ENCODE results near the gene BRD9.

The BRD9 gene

DNA sequence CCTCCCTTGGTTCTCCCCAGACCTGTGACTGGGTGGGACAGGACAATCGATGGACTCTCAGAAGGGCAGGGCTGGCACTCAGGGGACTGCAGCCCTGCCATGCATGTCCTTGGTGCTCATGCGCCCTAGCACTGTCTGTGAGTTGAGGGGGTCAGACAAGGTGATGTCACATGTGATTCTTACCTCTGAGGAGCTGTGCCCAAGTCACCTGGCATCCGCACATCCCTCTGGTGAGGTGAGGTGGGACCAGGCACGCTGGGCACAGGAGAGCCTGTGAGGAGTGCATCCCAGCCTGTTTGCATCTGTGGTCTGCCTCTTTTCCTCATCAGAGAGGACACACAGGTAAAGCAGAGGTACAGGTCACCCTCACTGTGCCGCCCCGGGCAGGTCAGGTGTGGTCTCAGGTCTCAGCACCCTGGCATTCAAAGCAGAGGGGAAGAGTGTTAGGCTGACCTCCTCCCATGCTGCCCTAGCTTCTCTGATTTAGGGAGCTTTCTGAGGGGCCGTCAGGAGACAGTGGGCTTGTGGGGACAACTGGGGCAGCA lies 14.8 kb upstream of the BRD9 start:
- no peak for DNase-seq (ENCODE audit: low read depth, low spot score)
- no peak overlapping the region for H3K27ac ChIP-seq

GRCh38 chr5:905139-905642 lies 12.6 kb upstream of the BRD9 start:
- H3K27ac ChIP-seq = no peak overlapping the region

GRCh38 chr5:903756-904096 lies 11.1 kb upstream of the BRD9 start:
- DNase-seq (ENCODE audit: low read depth, low spot score) = no peak

More at GRCh38 chr5:905139-905642, 12.6 kb upstream of the BRD9 start:
- DNase-seq (ENCODE audit: low read depth, low spot score) = no peak

DNA sequence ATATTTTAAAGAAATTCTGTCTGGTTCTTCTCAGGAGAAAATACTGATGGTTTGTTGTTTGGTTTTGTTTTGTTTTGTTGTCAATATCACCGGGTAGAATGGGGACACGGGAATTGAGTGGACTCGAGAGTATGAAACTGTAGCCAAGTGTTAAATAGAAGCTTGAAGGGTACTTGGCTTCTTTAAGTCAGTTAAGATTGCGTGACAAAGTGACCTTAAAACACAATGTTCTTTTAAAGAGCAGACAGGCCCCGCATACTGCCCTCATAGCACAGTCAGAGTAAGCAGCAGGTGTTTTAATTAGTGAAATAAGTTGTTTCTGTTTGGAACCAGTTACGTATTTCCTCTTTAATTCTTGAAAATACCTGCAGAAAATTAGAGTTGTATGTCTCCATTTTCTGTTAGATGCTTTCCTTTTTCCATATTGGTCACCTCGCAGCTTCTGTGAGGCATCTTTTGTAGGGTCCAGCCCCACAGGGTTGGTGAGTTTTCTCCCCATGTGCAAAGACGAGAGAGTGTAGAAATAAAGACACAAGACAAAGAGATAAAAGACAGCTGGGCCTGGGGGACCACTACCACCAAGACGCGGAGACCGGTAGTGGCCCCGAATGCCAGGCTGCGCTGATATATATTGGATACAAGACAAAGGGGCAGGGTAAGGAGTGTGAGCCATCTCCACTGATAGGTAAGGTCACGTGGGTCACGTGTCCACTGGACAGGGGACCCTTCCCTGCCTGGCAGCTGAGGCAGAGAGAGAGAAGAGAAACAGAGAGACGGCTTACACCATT lies 9.7 kb upstream of the BRD9 start:
- no peak for DNase-seq (ENCODE audit: low read depth, low spot score)
- no peak overlapping the region for H3K27ac ChIP-seq

More at GRCh38 chr5:903756-904096, 11.1 kb upstream of the BRD9 start:
- H3K27ac ChIP-seq = no peak overlapping the region

DNA sequence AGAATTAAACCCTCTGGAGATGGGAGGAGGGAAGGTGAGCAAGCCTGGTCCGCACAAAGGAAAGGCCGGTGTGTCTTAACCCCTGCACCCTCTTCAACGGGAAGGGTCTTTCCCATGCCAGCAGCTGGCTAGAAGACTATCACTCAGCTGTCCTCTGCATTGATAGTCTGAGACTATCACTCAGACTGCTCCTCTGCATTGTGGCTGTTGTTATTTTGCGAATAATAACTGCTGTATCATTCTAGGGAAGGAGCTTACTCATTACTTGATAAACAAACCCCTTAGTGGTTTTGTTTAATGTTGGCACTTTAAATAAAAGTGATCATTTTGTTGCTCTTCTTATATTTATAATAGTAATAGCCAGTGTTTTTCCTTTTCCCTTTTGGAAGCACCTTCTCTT lies 8.2 kb upstream of the BRD9 start:
- DNase-seq (ENCODE audit: low read depth, low spot score) = no peak
- no peak overlapping the region for H3K27ac ChIP-seq

DNA sequence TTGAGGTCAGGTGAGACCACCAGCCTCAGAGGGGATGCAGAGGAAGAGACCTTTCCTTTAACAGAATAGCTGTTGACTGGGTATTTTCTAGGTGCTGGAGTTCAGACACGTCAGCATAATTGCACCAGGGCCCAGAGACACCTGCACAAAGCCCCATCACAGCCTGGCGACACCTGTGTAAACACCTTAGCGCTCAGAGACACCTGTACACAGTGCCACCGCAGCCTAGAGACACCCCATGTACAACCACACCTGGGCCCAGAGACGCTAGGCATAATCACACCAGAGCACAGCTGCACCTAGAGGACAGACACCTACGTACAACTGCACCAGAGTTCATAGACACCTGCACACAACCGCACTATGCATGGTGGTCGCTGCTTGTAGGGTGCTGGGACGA lies 1.1 kb upstream of the BRD9 start:
- H3K27ac ChIP-seq = no peak overlapping the region

GRCh38 chr5:893137-893506 lies 521 bp upstream of the BRD9 start:
- no peak for DNase-seq (ENCODE audit: low read depth, low spot score)
- H3K27ac ChIP-seq = no peak overlapping the region

More for the DNA sequence above, 1.1 kb upstream of the BRD9 start:
- no peak for DNase-seq (ENCODE audit: low read depth, low spot score)

DNA sequence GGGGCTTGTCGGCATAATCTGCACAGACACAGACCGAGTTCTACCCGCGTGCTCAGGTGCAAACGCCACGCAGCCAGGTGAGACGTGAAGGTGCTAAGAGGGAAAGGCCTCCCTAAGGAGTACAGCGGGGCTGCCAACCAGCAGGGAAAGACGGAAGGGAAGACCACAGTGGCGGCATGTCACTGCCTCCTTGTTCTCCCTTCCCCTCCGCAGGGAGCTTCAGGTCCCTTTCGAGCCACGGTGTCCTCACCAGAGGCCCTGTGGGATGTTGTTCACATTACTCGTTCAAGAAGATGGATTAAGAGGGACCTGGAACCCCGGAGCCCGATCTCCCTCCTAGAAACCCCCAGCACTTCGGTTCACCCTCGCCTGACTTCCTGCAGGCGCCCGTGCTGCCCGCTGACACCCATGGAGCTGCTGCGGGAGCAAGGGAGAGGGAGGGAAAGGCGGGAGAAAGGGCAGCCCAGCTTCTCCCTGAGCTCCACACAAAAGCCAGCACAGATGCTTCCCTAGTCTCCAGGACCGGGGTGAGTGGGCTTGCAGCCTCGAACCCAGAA lies 686 bp downstream of the BRD9 start:
- peak overlapping the region; percentile 74 for H3K27ac ChIP-seq
- no peak for DNase-seq (ENCODE audit: low read depth, low spot score)

GRCh38 chr5:891117-891836 lies 1.3 kb downstream of the BRD9 start:
- DNase-seq (ENCODE audit: low read depth, low spot score) = no peak

GRCh38 chr5:889075-889710 lies 3.4 kb downstream of the BRD9 start:
- no peak for DNase-seq (ENCODE audit: low read depth, low spot score)
- no peak overlapping the region for H3K27ac ChIP-seq

More at GRCh38 chr5:891117-891836, 1.3 kb downstream of the BRD9 start:
- H3K27ac ChIP-seq = peak overlapping the region; percentile 74

DNA sequence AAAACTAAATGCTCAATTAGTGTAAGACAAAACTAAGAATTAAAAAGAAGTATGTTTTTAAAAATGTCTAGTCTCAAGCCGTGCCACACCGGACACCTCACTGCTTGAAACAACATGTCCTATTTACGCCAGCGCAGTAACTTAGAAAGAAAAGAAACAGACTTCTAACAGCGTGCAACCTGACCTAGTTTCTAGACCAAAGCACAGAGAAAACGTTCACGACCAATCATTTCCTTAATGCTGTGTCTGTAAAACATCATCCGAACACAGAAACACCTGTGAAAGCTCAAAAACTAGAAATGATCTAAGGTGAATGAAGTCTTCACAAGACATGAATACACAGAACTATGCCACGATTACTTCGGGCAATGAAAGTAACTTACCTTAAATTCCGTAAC lies 4.0 kb downstream of the BRD9 start:
- H3K27ac ChIP-seq = no peak overlapping the region
- no peak for DNase-seq (ENCODE audit: low read depth, low spot score)

- DNase-seq (ENCODE audit: low read depth, low spot score) = no peak
- no peak overlapping the region for H3K27ac ChIP-seq
These were observed 4.5 kb downstream of the BRD9 start for GRCh38 chr5:887947-888637.

- no peak overlapping the region for H3K27ac ChIP-seq
- DNase-seq (ENCODE audit: low read depth, low spot score) = no peak
These were observed 5.8 kb downstream of the BRD9 start for GRCh38 chr5:886716-887325.

DNA sequence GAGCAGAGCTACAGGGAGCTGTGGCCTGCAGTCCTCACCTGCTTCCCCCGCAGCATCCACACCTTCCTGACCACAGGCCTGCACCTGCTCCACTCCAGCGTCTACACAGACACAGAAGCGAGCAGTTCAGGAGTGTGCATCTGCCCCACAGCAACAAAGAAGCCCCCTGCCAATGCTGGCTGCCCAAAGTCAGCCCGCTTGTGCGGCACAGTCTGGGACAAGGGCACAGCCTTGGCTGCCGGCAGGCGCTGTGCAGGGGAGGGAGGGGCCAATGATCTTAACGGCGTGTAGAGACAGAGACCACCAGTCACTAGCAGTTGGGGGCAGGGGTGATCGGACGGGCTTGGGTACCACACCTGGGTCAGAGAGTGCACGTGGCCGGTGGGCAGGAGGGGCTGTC lies 6.6 kb downstream of the BRD9 start:
- DNase-seq (ENCODE audit: low read depth, low spot score) = no peak
- no peak overlapping the region for H3K27ac ChIP-seq

GRCh38 chr5:885529-885928 lies 7.1 kb downstream of the BRD9 start:
- no peak overlapping the region for H3K27ac ChIP-seq
- no peak for DNase-seq (ENCODE audit: low read depth, low spot score)

- DNase-seq (ENCODE audit: low read depth, low spot score) = no peak
- H3K27ac ChIP-seq = no peak overlapping the region
These were observed 7.5 kb downstream of the BRD9 start for GRCh38 chr5:885127-885442.

- no peak overlapping the region for H3K27ac ChIP-seq
- no peak for DNase-seq (ENCODE audit: low read depth, low spot score)
These were observed 8.1 kb downstream of the BRD9 start for GRCh38 chr5:884345-885126.

DNA sequence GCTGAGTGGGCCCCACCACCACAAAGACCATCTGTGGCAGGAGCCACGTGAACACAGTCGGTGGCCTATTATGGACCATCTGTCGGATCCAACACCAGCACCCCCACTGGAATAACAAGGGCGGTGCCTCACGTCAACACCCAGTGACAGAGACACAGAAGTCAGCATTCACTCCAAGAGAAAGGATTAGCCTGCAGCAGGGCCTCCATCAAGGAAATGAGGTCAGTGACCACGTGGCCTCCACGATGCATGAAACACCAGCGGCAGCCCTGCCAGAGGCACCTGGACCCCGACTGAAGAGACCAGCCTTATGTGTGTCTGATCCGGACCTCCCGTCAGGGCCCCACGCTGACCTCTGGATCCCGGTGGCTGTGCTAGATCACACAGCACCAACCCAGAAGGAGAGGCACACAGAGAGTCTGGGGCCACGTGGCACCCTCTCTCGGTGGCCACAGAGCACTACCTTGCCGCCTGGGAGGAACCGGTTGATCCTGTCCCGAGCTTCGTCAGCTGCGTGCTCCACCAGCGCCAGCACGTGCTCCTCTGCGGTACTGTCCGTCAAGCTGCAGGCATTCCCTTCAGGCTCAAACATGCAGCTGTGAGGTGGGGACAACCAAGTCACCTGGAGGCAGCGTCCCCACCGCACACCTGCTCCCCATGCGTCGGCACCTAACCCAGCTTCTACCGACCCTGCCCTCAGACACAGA lies 9.0 kb downstream of the BRD9 start:
- no peak for DNase-seq (ENCODE audit: low read depth, low spot score)
- no peak overlapping the region for H3K27ac ChIP-seq
